Astrocyte (in vitro differentiated cells and primary cell): ENCODE data around the gene PAMR1. TPM values are rescaled to one million over a fixed set of nuclear protein-coding genes. Genes with fewer than 3 reads are reported as not detected.

Source experiments
- DNase-seq: peaks from one replicate; pipeline ENCODE4 v3.0.0-alpha.2; 2010; ENCODE audit warnings: low read depth
- FAIRE-seq: peaks from 2 replicates; lab custom pipeline; 2011; peaks lifted over from hg19 to GRCh38; lab: Jason Lieb, UNC
- H2AFZ ChIP-seq: 2 replicates; pipeline ENCODE4 v1.6.0; 2012; ENCODE audit warnings: low read depth, low read length, inconsistent platforms
- H3K27ac ChIP-seq: 2 replicates; pipeline ENCODE4 v1.5.1; 2011; ENCODE audit warnings: low read depth, low read length, inconsistent platforms
- H3K27me3 ChIP-seq: 2 replicates; pipeline ENCODE4 v1.6.0; 2011; ENCODE audit warnings: low read length, inconsistent platforms; ENCODE audit not compliant: insufficient read depth
- H3K36me3 ChIP-seq: 2 replicates; pipeline ENCODE4 v1.5.1; 2011; ENCODE audit warnings: low read length, inconsistent platforms; ENCODE audit not compliant: insufficient read depth
- H3K4me1 ChIP-seq: 2 replicates; pipeline ENCODE4 v1.5.1; 2011; ENCODE audit warnings: low read length, inconsistent platforms; ENCODE audit not compliant: insufficient read depth
- H3K4me2 ChIP-seq: 2 replicates; pipeline ENCODE4 v1.6.0; 2012; ENCODE audit warnings: low read length, inconsistent platforms
- H3K4me3 ChIP-seq: 2 replicates; pipeline ENCODE4 v1.5.1; 2011; ENCODE audit warnings: low read depth, mild to moderate bottlenecking, low read length, inconsistent platforms; ENCODE audit not compliant: insufficient read depth
- H3K79me2 ChIP-seq: 2 replicates; pipeline ENCODE4 v1.6.0; 2012; ENCODE audit warnings: mild to moderate bottlenecking, low read length, inconsistent platforms; ENCODE audit not compliant: insufficient read depth
- H3K9ac ChIP-seq: 2 replicates; pipeline ENCODE4 v1.6.0; 2012; ENCODE audit warnings: mild to moderate bottlenecking, low read length, inconsistent platforms
- H3K9me3 ChIP-seq: 2 replicates; pipeline ENCODE4 v1.5.1; 2012; ENCODE audit warnings: low read depth, mild to moderate bottlenecking, low read length, inconsistent platforms; ENCODE audit not compliant: insufficient read depth
- H4K20me1 ChIP-seq: 2 replicates; pipeline ENCODE4 v1.6.0; 2012; ENCODE audit warnings: low read length, inconsistent platforms; ENCODE audit not compliant: insufficient read depth
- H3K27ac Mint-ChIP-seq: one replicate; pipeline ENCODE4 v1.8.0; 2021; ENCODE audit warnings: mild to moderate bottlenecking, mixed read lengths; ENCODE audit not compliant: unreplicated experiment
- H3K27me3 Mint-ChIP-seq: one replicate; pipeline ENCODE4 v1.8.0; 2021; ENCODE audit warnings: low read depth, mixed read lengths; ENCODE audit not compliant: unreplicated experiment
- H3K36me3 Mint-ChIP-seq: one replicate; pipeline ENCODE4 v1.8.0; 2021; ENCODE audit warnings: low read depth, mixed read lengths; ENCODE audit not compliant: unreplicated experiment
- H3K4me1 Mint-ChIP-seq: one replicate; pipeline ENCODE4 v1.8.0; 2021; ENCODE audit warnings: low read depth, mixed read lengths; ENCODE audit not compliant: unreplicated experiment
- H3K4me3 Mint-ChIP-seq: one replicate; pipeline ENCODE4 v1.8.0; 2021; ENCODE audit warnings: mild to moderate bottlenecking, moderate library complexity, mixed read lengths; ENCODE audit not compliant: unreplicated experiment
- H3K9me3 Mint-ChIP-seq: one replicate; pipeline ENCODE4 v1.8.0; 2021; ENCODE audit warnings: mild to moderate bottlenecking, mixed read lengths; ENCODE audit not compliant: unreplicated experiment
- CTCF ChIP-seq: IDR thresholded peaks from 2 replicates; pipeline ENCODE4 v1.5.1; 2011; ENCODE audit warnings: low read depth, mild to moderate bottlenecking, inconsistent platforms, low read length, moderate library complexity; ENCODE audit not compliant: insufficient read depth
- EZH2 ChIP-seq: IDR thresholded peaks from 2 replicates; pipeline ENCODE4 v1.6.1; 2012; ENCODE audit warnings: mild to moderate bottlenecking, low read length, inconsistent platforms; ENCODE audit not compliant: insufficient read depth
- total RNA-seq: library from RNA; stranded (reverse); gene quantifications from 2 replicates; pipeline ENCODE4 v1.2.1, GENCODE V29; 2021

Gene PAMR1
- total RNA-seq, 1 donor from 2014 or later, result 12.6 TPM

- H3K9me3 Mint-ChIP-seq, result no peaks in the 10 kb centered on the region
- H3K4me1 Mint-ChIP-seq, result no peaks in the 10 kb centered on the region
- H3K36me3 Mint-ChIP-seq, result no peaks in the 10 kb centered on the region
- Histone ChIP-seq H3K27ac (no peak overlapping the region), H3K4me3 (no peak overlapping the region), H3K4me1 (peaks cover 10% of the 10 kb centered on the region), H4K20me1 (peaks cover 5% of the 10 kb centered on the region), H3K79me2 (no peaks in the 10 kb centered on the region), H2AFZ (no peak overlapping the region), H3K4me2 (no peak overlapping the region), H3K9me3 (no peaks in the 10 kb centered on the region), H3K36me3 (no peaks in the 10 kb centered on the region), H3K9ac (no peak overlapping the region), H3K27me3 (peaks cover 47% of the 10 kb centered on the region)
- DNase-seq, result no peak
- peaks cover 57% of the 10 kb centered on the region for H3K27me3 Mint-ChIP-seq
- H3K27ac Mint-ChIP-seq, result no peak overlapping the region
- no peak overlapping the region for H3K4me3 Mint-ChIP-seq
- no peak for FAIRE-seq
- TF ChIP-seq EZH2, result no peak
- TF ChIP-seq CTCF, result no peak
These were observed 111.1 kb downstream of the PAMR1 start for GRCh38 chr11:35414311-35414710.

GRCh38 chr11:35413598-35413997 lies 111.8 kb downstream of the PAMR1 start:
- Histone ChIP-seq H4K20me1 (peaks cover 5% of the 10 kb centered on the region), H3K79me2 (no peaks in the 10 kb centered on the region), H3K4me3 (no peak overlapping the region), H2AFZ (no peak overlapping the region), H3K4me2 (no peak overlapping the region), H3K9me3 (no peaks in the 10 kb centered on the region), H3K36me3 (no peaks in the 10 kb centered on the region), H3K27ac (no peak overlapping the region), H3K9ac (no peak overlapping the region), H3K4me1 (peaks cover 4% of the 10 kb centered on the region), H3K27me3 (peaks cover 43% of the 10 kb centered on the region)
- TF ChIP-seq CTCF, result no peak
- TF ChIP-seq EZH2, result no peak
- H3K27ac Mint-ChIP-seq, result no peak overlapping the region
- DNase-seq (no peak), FAIRE-seq (no peak)
- H3K9me3 Mint-ChIP-seq, result no peaks in the 10 kb centered on the region
- no peak overlapping the region for H3K4me3 Mint-ChIP-seq
- H3K4me1 Mint-ChIP-seq, result no peaks in the 10 kb centered on the region
- peaks cover 55% of the 10 kb centered on the region for H3K27me3 Mint-ChIP-seq
- no peaks in the 10 kb centered on the region for H3K36me3 Mint-ChIP-seq

GRCh38 chr11:35412285-35412684 lies 113.1 kb downstream of the PAMR1 start:
- H3K9ac ChIP-seq, result no peak overlapping the region
- no peaks in the 10 kb centered on the region for H3K9me3 Mint-ChIP-seq
- H2AFZ ChIP-seq, result no peak overlapping the region
- no peaks in the 10 kb centered on the region for H3K4me1 ChIP-seq
- no peaks in the 10 kb centered on the region for H4K20me1 ChIP-seq
- no peak for FAIRE-seq
- no peak for DNase-seq
- H3K27me3 Mint-ChIP-seq, result peaks cover 42% of the 10 kb centered on the region
- no peak for TF ChIP-seq EZH2
- TF ChIP-seq CTCF, result peak; percentile 63
- no peaks in the 10 kb centered on the region for H3K36me3 ChIP-seq
- no peaks in the 10 kb centered on the region for H3K36me3 Mint-ChIP-seq
- no peak overlapping the region for H3K27ac ChIP-seq
- H3K79me2 ChIP-seq, result no peaks in the 10 kb centered on the region
- H3K4me1 Mint-ChIP-seq, result no peaks in the 10 kb centered on the region
- no peak overlapping the region for H3K4me2 ChIP-seq
- no peak overlapping the region for H3K27ac Mint-ChIP-seq
- no peak overlapping the region for H3K4me3 Mint-ChIP-seq
- no peaks in the 10 kb centered on the region for H3K9me3 ChIP-seq
- H3K27me3 ChIP-seq, result peaks cover 30% of the 10 kb centered on the region
- no peak overlapping the region for H3K4me3 ChIP-seq
